SK-N-SH (cell line): ENCODE data around the gene MCCC1.

ENCODE experiments used
- EP300 ChIP-seq, 2 experiments: IDR thresholded peaks; 2 replicates each; pipeline versions ENCODE4 v1.4.0 to v1.6.1; 2012; ENCODE audit warnings: borderline replicate concordance in 1 of 2, low read depth in 1 of 2, low read length in 1 of 2
- GATA2 ChIP-seq: sonication (generic); formaldehyde crosslinking; IDR thresholded peaks from 2 replicates; pipeline ENCODE4 v1.5.0; 2020; ENCODE audit warnings: mild to moderate bottlenecking, missing genetic modification reagents
- NRF1 ChIP-seq: IDR thresholded peaks from 2 replicates; pipeline ENCODE4 v1.6.1; 2012; ENCODE audit warnings: low read depth, mild to moderate bottlenecking, low read length
- REST ChIP-seq: IDR thresholded peaks from 2 replicates; pipeline ENCODE4 v1.6.1; 2012; ENCODE audit warnings: mild to moderate bottlenecking, low read depth, low read length, moderate library complexity
- RFX5 ChIP-seq: IDR thresholded peaks from 2 replicates; pipeline ENCODE4 v1.6.1; 2012; ENCODE audit warnings: mild to moderate bottlenecking, improper control_type of control experiment, low read length
- SIN3A ChIP-seq: IDR thresholded peaks from 2 replicates; pipeline ENCODE4 v1.6.1; 2012; ENCODE audit warnings: low read depth, mild to moderate bottlenecking, low read length, moderate library complexity, borderline replicate concordance
- SMC3 ChIP-seq: IDR thresholded peaks from 2 replicates; pipeline ENCODE4 v1.6.1; 2012; ENCODE audit warnings: low read depth, low read length, improper control_type of control experiment
- TEAD4 ChIP-seq: IDR thresholded peaks from 2 replicates; pipeline ENCODE4 v1.4.0; 2012; ENCODE audit warnings: mild to moderate bottlenecking, borderline replicate concordance; ENCODE audit not compliant: insufficient read depth
- USF2 ChIP-seq: fragments of 150-350 bp; IDR thresholded peaks from 2 replicates; pipeline ENCODE4 v1.6.1; 2017; ENCODE audit warnings: antibody characterized with exemption, low read length, low read depth, borderline replicate concordance
- TF ChIP-seq, protein P1 (sequence below): fragments of 200-600 bp; sonication (generic); IDR thresholded peaks from 2 replicates; pipeline ENCODE4 v1.6.1; 2017; ENCODE audit warnings: antibody characterized with exemption, mild to moderate bottlenecking, moderate library complexity

- TF ChIP-seq REST (no peak), SMC3 (no peak), SIN3A (no peak), RFX5 (no peak), EP300 (IDR thresholded peaks at IDR 0.05; ENCODE audit: borderline replicate concordance in 1 of 2, low read depth in 1 of 2, low read length in 1 of 2) (no peak), TEAD4 (no peak), NRF1 (no peak), USF2 (no peak), GATA2 (CRISPR knock-in tag) (no peak)
- TF ChIP-seq, protein P1, sequence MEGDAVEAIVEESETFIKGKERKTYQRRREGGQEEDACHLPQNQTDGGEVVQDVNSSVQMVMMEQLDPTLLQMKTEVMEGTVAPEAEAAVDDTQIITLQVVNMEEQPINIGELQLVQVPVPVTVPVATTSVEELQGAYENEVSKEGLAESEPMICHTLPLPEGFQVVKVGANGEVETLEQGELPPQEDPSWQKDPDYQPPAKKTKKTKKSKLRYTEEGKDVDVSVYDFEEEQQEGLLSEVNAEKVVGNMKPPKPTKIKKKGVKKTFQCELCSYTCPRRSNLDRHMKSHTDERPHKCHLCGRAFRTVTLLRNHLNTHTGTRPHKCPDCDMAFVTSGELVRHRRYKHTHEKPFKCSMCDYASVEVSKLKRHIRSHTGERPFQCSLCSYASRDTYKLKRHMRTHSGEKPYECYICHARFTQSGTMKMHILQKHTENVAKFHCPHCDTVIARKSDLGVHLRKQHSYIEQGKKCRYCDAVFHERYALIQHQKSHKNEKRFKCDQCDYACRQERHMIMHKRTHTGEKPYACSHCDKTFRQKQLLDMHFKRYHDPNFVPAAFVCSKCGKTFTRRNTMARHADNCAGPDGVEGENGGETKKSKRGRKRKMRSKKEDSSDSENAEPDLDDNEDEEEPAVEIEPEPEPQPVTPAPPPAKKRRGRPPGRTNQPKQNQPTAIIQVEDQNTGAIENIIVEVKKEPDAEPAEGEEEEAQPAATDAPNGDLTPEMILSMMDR, result no peak
Observed at GRCh38 chr3:183123891-183124290, 24.6 kb upstream of the MCCC1 start.
